Sigmoid colon (tissue), 7 donors: ENCODE measurements around the gene TRERF1. TPM values are rescaled to one million over a fixed set of nuclear protein-coding genes. Genes with fewer than 3 reads are reported as not detected.

Source experiments
- DNase-seq: peaks from one replicate; pipeline ENCODE4 v3.0.0-alpha.2; 2019
- H3K27ac ChIP-seq, 4 donors: fragments of 200-600 bp; sonication (generic); one replicate each; pipeline ENCODE4 v1.5.1; 2016 to 2019; ENCODE audit warnings: mild to moderate bottlenecking in 1 of 4
- H3K27me3 ChIP-seq, 3 donors: fragments of 200-600 bp; sonication (generic); one replicate each; pipeline ENCODE4 v1.5.1; 2019; ENCODE audit warnings: mild to moderate bottlenecking in 1 of 3
- H3K36me3 ChIP-seq, 4 donors: fragments of 200-600 bp; sonication (generic); one replicate each; pipeline ENCODE4 v1.5.1; 2016 to 2019
- H3K4me1 ChIP-seq, 4 donors: fragments of 200-600 bp; sonication (generic); one replicate each; pipeline ENCODE4 v1.5.1; 2017 to 2019
- H3K4me3 ChIP-seq, 4 donors: fragments of 200-600 bp; sonication (generic); one replicate each; pipeline ENCODE4 v1.5.1; 2017 to 2019; ENCODE audit warnings: mild to moderate bottlenecking in 2 of 4, moderate library complexity in 1 of 4
- H3K9me3 ChIP-seq, 4 donors: fragments of 200-600 bp in 3 of 4; sonication (generic) in 3 of 4; one replicate each; pipeline versions ENCODE4 v1.5.1 to v1.6.1; 2013 to 2019
- CTCF ChIP-seq, 4 experiments: fragments of 450-650 bp in 3 of 4; fragments of 200-600 bp in 1 of 4; IDR thresholded peaks; one replicate each; pipeline ENCODE4 v1.5.1; 2016 to 2019; ENCODE audit warnings: antibody characterized with exemption in 4 of 4, mild to moderate bottlenecking in 3 of 4, moderate library complexity in 2 of 4
- EP300 ChIP-seq, 4 donors: sonication (generic); formaldehyde crosslinking; IDR thresholded peaks; one replicate each; pipeline ENCODE4 v1.6.1; 2017; ENCODE audit warnings: antibody characterized with exemption in 4 of 4
- POLR2A ChIP-seq, 2 donors: fragments of 450-650 bp; IDR thresholded peaks; one replicate each; pipeline ENCODE4 v1.6.1; 2016; ENCODE audit warnings: antibody characterized with exemption in 2 of 2, mild to moderate bottlenecking in 2 of 2, moderate library complexity in 2 of 2
- POLR2AphosphoS5 ChIP-seq, 4 donors: sonication (generic); formaldehyde crosslinking; IDR thresholded peaks; one replicate each; pipeline ENCODE4 v1.6.1; 2017; ENCODE audit warnings: antibody characterized with exemption in 4 of 4
- WGBS, 2 donors: extraction: QIAGEN DNeasy Blood & Tissue Kit; methylation state at CpG; one replicate each; pipeline ENCODE4 v1.1.7; 2013; 5-methylcytosine and 5-hydroxymethylcytosine counted together
- intact Hi-C: fragments of 100-400 bp; cut with DNase I; formaldehyde crosslinking; loops from one replicate; pipeline ENCODE4 v1.15.1; 2023
- polyA plus RNA-seq, 3 donors: library from polyadenylated mRNA; stranded (reverse); fragments of 200-250 nt; gene quantifications; one replicate each; pipeline ENCODE4 v1.2.3, GENCODE V29; 2013
- total RNA-seq, 4 donors: library from RNA; depleted of rRNA; stranded (reverse); fragments of >200 nt; gene quantifications; one replicate each; pipeline ENCODE4 v1.1.0, GENCODE V29; 2016
- donor health status: healthy with polysubstance abuse.
- donor health status: Bipolar disorder and iron deficiency.
- donor health status: healthy.

Gene TRERF1
- total and polyA plus RNA-seq, 7 donors, result 0.46 to 10.5 (median 4.6) TPM

DNA sequence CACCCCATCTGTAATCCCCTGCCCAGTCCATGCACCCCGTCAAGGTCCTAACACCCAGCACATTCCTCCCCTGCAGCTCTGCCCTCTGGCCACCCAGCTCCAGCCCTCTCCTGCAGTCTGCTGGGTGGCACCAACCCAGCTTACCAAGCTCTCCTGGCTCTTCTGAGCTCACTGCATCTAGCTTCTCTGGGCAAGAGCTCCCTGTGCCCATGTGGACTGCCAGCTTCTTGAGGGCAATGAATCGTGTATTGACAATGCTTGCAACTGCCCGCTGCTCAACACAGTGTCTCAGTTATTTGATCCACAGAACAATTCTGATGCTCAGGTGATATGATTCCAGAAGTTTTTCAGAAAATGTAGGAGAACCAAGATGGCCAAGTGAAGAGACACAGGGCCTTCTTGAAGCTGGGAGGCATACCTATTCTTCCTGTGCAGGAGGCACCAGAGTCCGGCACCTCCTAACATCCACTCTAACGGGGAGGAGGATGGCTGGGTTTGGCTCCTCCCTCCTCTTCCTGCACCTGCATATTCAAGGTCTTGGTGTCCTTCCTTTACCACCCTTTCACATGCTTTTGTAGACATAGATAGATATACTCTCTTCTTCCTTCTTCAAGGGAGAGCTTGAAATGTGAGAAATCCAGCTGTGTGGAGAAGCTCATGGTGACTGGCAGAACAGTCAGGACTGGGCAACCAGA, 85.6 kb downstream of the TRERF1 start:
- peaks cover 0 to 4% (median 0%) of the 10 kb centered on the region in 4 donors for H3K36me3 ChIP-seq
- H3K4me3 ChIP-seq, result no peak overlapping the region
- no peaks in the 10 kb centered on the region for H3K9me3 ChIP-seq
- H3K27ac ChIP-seq, result no peak overlapping the region
- intact Hi-C loops, result no loop called here
- H3K27me3 ChIP-seq, result no peaks in the 10 kb centered on the region
- TF ChIP-seq POLR2A (IDR thresholded peaks at IDR 0.05) (no peak), EP300 (IDR thresholded peaks at IDR 0.05) (no peak), CTCF (IDR thresholded peaks at IDR 0.05) (no peak), POLR2AphosphoS5 (IDR thresholded peaks at IDR 0.05) (no peak)
- H3K4me1 ChIP-seq, result peaks cover 0 to 11% (median 0%) of the 10 kb centered on the region in 4 donors
- no peak for DNase-seq
- WGBS, 2 donors, result 89 to 92% methylated on average over 5 of the region's 5 CpGs

DNA sequence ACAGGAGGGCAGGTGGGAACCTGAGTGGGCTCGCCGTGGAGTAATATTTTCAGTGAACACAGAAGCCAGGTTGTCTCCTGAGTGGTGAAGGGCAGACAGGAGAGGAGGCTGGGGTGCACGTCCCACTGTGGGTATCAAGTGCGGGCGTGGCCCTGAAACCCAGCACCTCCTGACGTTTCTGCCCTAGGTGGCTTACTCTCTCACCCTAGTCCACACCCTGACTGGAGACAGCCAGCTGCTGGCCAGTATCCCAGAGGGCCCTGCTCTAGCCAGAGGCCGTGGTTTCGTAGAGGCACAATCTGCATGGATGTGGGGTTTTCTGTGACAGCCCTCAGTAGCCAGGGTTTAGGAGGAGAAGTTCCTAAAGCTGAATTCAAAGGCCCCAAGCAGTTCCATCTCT, 86.7 kb downstream of the TRERF1 start:
- Histone ChIP-seq H3K9me3 (no peaks in the 10 kb centered on the region), H3K27ac (no peak overlapping the region), H3K4me1 (peaks cover 0 to 11% (median 0%) of the 10 kb centered on the region in 4 donors), H3K27me3 (no peaks in the 10 kb centered on the region), H3K36me3 (peaks cover 0 to 4% (median 0%) of the 10 kb centered on the region in 4 donors), H3K4me3 (no peak overlapping the region)
- no peak for DNase-seq
- TF ChIP-seq POLR2A (IDR thresholded peaks at IDR 0.05), result no peak
- intact Hi-C loops, result no loop called here
- WGBS, 2 donors, result 60 to 77% methylated on average over 8 of the region's 8 CpGs

GRCh38 chr6:42363926-42364849, 87.5 kb downstream of the TRERF1 start:
- TF ChIP-seq CTCF (IDR thresholded peaks at IDR 0.05), result no peak
- TF ChIP-seq POLR2AphosphoS5 (IDR thresholded peaks at IDR 0.05), result no peak
- WGBS, 2 donors, result 93 to 95% methylated on average over 8 of the region's 8 CpGs
- Histone ChIP-seq H3K27ac (no peak overlapping the region), H3K4me1 (peaks cover 0 to 11% (median 0%) of the 10 kb centered on the region in 4 donors), H3K9me3 (no peaks in the 10 kb centered on the region), H3K36me3 (peaks cover 0 to 4% (median 0%) of the 10 kb centered on the region in 4 donors), H3K27me3 (no peaks in the 10 kb centered on the region), H3K4me3 (no peak overlapping the region)
- intact Hi-C loops, result no loop called here
- no peak for DNase-seq

DNA sequence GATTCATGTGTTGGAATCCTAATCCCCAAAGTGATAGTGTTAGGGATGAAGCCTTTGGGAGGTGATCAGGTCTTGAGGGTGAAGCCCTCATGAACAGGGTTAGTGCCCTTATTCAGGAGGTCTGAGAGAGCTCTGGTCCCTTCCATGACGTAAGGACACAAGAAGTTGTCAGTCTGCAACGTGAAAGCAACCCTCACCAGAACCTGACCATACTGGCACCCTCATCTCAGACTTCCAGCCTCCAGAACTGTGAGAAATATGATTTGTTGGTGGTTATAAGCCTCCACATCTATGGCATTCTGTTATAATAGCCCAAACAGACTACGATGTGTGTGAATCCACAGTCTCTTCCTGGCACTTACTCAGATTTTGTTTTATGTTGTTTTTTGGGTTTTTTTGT, 90.7 kb downstream of the TRERF1 start:
- Histone ChIP-seq H3K9me3 (no peaks in the 10 kb centered on the region), H3K27me3 (no peaks in the 10 kb centered on the region), H3K36me3 (peaks cover 0 to 4% (median 0%) of the 10 kb centered on the region in 4 donors), H3K27ac (no peak overlapping the region), H3K4me1 (peaks cover 0 to 3% (median 0%) of the 10 kb centered on the region in 4 donors), H3K4me3 (no peak overlapping the region)
- intact Hi-C loops, result no loop called here
- TF ChIP-seq POLR2AphosphoS5 (IDR thresholded peaks at IDR 0.05) (no peak), EP300 (IDR thresholded peaks at IDR 0.05) (no peak), CTCF (IDR thresholded peaks at IDR 0.05) (no peak), POLR2A (IDR thresholded peaks at IDR 0.05) (no peak)
- WGBS, 2 donors, result 90 to 96% methylated on average over 3 of the region's 3 CpGs
- DNase-seq, result peak; percentile 6

- intact Hi-C loops, result no loop called here
- Histone ChIP-seq H3K9me3 (no peaks in the 10 kb centered on the region), H3K27ac (no peak overlapping the region), H3K4me3 (no peak overlapping the region), H3K4me1 (peaks cover 0 to 1% (median 0%) of the 10 kb centered on the region in 4 donors), H3K36me3 (peaks cover 0 to 4% (median 0%) of the 10 kb centered on the region in 4 donors), H3K27me3 (no peaks in the 10 kb centered on the region)
- 94 to 96% methylated on average over 5 of the region's 5 CpGs for WGBS, 2 donors
- peak; percentile 33 for DNase-seq
- TF ChIP-seq POLR2A (IDR thresholded peaks at IDR 0.05) (no peak), CTCF (IDR thresholded peaks at IDR 0.05) (no peak), EP300 (IDR thresholded peaks at IDR 0.05) (no peak), POLR2AphosphoS5 (IDR thresholded peaks at IDR 0.05) (no peak)
These were observed 92.7 kb downstream of the TRERF1 start for GRCh38 chr6:42359021-42359420.
